Hepatocyte (in vitro differentiated cells): ENCODE measurements around the gene PDIA6.

Experiments used
- CTCF ChIP-seq: fragments of 200-600 bp; sonication (generic); IDR thresholded peaks from 2 replicates; pipeline ENCODE4 v1.5.1; 2016; ENCODE audit warnings: antibody characterized with exemption, mild to moderate bottlenecking; ENCODE audit not compliant: poor library complexity
- EZH2 ChIP-seq: fragments of 200-600 bp; sonication (generic); IDR thresholded peaks from 2 replicates; pipeline ENCODE4 v1.6.1; 2016; ENCODE audit warnings: antibody characterized with exemption, mild to moderate bottlenecking, borderline replicate concordance
- EZH2phosphoT487 ChIP-seq: fragments of 200-600 bp; sonication (generic); IDR thresholded peaks from one replicate; pipeline ENCODE4 v1.6.1; 2018; ENCODE audit warnings: antibody characterized with exemption, mild to moderate bottlenecking, low read depth, moderate library complexity; ENCODE audit not compliant: unreplicated experiment, severe bottlenecking

DNA sequence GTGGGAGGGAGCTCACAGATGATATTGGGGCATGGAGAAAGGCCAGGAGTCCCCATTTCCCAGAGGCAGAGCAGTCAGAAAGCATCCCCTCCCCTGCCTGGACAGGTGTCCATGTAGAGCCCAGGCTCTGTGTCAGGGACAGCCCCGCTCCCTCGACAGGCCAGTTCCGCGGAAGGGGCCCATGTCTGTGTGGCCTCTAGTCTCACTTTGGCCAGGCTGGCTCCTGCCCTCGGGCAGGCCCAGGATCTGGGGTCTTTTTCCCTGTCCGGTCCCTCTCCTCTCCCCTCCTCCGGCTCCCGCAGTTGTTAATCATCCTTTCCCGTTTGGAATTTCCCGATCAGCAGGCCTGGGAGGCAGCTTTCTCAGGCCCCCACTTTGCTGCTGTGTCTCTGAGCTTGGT lies 20.4 kb upstream of the PDIA6 start:
- no peak for TF ChIP-seq CTCF
- no peak for TF ChIP-seq EZH2
- no peak for TF ChIP-seq EZH2phosphoT487
